ENCODE data around the gene ARPC4.
A peak's percentile ranks its signal among the peaks of the same experiment; 100 is the strongest.

The ARPC4 gene

DNA sequence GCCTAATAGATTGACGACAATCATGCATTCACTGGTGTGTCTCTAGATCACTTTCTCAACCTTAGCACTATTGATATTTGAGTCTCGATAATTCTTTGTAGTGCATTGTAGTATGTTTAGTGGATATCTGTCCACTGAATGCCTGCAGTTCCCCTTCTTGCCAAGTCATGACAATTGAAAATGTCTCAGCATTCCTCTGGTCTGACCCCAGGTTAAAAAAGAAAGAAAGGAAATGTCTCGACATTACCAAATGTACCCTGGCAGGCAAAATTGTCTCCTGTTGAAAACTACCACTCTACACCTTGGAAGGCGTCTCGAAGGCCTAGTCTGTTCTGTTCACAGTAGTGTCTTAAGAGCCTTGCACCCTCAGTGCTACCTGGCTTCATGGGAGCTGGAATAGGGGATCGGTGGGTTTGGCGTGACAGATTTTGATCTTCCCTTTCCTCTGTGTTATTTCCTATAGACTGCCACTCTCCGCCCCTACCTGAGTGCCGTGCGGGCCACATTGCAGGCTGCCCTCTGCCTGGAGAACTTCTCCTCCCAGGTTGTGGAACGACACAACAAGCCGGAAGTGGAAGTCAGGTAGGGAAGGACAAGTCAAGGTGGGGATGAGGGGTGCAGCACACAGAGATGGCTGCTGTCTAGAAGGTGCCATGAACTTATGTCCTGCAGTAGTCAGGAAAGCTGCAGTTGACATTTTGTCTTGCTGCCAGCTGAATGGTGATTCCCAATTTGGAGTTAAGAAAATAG is 4.5 kb downstream of the ARPC4 start:
- TF ChIP-seq CTCF (IDR thresholded peaks at IDR 0.05), result no peak

DNA sequence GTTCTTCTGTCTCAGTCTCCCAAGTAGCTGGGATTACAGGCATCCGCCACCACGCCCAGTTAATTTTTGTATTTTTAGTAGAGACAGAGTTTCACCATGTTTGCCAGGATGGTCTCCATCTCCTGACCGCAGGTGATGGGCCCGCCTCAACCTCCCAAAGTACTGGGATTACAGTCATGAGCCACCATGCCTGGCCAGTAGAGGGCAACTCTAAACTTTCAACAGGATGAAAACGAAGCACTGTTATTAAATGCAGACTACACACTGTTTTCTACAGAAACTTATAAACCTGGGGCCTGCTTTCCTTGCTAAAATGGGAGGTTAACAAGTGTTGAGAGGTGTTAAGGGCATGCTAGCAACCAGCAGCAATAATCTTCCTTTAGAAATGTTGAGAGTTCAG is 7.6 kb downstream of the ARPC4 start:
- peak; percentile 45; the same call in 1 of the 2 replicates for TF ChIP-seq CTCF (IDR thresholded peaks at IDR 0.05)

DNA sequence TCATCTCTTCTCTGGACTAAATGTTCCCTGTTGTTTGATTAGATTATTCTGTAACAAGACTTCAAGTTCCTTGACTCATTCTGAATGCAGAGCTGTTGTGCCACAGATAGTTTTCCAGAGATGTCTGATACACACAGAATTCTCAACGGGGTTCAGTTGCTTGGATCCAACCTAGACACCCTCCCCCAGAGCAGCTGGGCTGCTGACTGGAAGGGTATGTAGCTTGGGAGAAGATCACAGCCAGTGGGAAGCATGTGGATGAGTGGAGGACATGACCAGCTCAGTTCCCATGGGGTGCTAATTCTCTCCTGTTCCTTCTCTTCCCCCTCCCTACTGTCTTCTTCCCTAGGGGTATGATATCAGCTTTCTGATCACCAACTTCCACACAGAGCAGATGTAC is 10.6 kb downstream of the ARPC4 start:
- no peak for TF ChIP-seq CTCF (IDR thresholded peaks at IDR 0.05)

DNA sequence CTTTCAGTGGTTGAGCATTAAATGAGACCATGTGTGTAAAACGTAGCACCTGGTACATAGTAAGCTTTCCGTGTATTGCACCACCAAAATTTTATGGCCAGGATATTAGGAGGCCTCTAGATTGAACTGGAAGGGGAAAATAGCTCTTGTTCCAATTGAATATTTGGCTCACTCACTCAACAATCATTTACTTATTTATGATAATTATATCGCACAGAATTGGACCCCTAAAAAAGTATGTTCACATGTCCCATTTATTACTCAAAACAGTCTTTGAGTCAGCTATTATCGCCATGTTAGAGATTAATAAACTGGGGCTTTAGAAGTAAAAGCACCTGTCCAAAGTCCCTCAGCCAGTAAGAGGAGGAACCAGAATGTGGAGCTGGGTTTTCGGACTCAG is 12.1 kb downstream of the ARPC4 start:
- no peak for TF ChIP-seq CTCF (IDR thresholded peaks at IDR 0.05)

DNA sequence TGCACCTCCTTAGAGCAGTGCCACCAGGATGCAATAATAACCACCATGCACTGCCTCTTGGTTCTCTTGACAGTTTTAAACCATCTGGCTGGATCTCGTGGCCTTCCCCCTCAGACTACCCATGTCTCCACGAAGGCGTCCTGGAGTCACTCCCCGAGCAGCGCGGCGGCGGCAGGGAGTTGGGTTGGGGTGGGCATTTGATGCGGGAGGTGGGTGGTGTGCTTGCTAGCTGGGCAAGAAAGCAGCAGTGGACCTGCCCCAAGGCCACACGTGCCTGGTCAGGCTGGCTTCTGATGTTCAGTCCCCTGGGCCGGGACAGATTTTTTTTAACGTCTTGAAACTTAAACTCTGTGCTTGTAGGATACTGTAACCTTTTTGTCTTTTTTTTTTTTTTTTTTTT is 13.3 kb downstream of the ARPC4 start:
- no peak for TF ChIP-seq CTCF (IDR thresholded peaks at IDR 0.05)

DNA sequence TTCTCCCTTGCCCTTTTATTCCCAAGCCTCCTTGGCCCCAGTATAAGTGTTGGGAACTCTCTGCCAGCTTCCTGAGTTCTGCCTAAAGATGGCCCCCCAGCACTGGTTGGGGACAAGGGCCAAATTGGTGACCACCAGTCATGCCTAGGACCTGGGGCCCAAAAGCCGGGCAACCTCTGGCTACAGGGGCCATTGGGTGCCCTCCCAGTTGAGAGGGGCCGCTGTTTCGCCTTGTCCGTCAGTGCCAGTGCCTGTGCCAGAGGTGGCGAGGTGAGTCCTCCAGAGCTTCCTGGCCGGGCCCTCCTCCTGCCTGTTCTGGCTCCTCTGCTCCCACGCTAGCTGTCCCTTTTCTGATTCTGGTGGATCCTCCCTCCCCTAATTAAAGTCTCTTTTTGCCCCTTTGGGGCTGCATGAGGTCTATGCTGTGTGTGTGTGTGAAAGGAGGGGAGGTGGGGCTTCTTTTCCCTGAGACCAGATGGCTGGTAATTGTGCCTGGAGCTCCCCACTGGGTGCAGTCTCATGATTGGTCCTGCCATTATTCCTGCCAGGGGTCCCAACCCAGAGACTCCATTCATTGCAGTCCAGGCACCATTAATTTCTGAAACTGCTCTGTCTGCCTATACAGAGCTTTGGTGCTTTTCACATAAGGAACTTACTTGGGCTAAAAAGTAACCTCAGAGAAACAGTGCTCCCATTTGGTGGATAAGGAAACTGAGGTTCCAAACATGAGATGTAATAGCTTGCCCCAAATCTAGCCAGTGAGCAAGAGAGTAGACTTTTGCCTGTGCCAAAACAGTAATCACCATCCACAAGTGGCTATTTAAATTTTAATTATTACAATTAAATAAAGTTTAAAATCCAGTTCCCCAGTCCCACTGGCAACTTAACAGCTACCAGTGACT is 14.1 kb downstream of the ARPC4 start:
- no peak for TF ChIP-seq CTCF (IDR thresholded peaks at IDR 0.05)

DNA sequence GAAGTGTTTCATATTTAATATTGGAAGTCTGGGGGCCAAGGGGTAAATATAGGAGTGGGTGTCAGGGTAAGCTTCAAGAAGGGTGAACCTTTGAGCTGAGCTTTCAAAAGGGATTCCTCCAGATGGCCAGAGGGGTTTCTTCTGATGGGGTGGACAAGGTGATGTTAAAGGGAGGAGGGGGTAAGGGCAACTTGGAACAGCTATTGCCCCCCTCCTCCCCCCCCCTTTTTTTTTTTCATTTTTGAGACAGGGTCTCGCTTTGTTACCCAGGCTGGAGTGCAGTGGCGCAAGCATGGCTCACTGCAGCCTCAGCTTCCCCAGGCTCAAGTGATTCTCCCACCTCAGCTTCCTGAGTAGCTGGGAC is 15.1 kb downstream of the ARPC4 start:
- TF ChIP-seq CTCF (IDR thresholded peaks at IDR 0.05), result no peak

Measured in LNCAP (cell line).